ENCODE results near the gene NUP93. TPM values are rescaled to one million over a fixed set of nuclear protein-coding genes. Genes with fewer than 3 reads are reported as not detected.

Gene NUP93
- total and polyA plus RNA-seq, 9 of the 15 experiments (the other 6 are each of a cell fraction or from before 2014, with no cell fraction given), result 92.0 to 162 (median 121) TPM

DNA sequence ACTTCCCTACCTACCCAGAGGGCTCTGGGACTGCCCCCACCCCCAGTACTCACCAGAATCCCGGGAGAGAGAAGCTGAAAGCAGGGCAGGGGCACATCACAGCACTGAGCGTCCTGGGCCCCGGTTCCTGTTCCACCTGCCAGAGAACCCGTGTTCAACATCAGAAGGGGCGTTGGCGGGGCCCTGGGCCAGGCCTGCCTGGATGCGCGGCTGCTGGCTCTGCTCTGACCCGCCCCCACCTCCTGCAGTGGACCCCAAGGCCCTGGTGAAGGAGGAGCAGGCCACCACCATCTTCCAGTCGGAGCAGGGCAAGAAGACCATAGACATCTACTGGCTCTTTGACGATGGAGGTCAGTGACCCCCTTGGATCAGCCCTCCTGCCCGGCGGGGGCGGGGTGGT is 162.8 kb downstream of the NUP93 start:
- Histone ChIP-seq H3K9ac (ENCODE audit: insufficient read depth in 1 of 2, low read depth in 2 of 2, low read length in 2 of 2) (no peak overlapping the region), H3K9me1 (ENCODE audit: control insufficient read depth, insufficient read depth, low read length) (no peaks in the 10 kb centered on the region), H3K36me3 (ENCODE audit: control insufficient read depth, insufficient read depth, low read length) (no peaks in the 10 kb centered on the region), H3K79me2 (ENCODE audit: control insufficient read depth, insufficient read depth, low read length) (no peaks in the 10 kb centered on the region), H2AFZ (ENCODE audit: low read depth, low read length) (no peak overlapping the region), H4K20me1 (replicated peaks; ENCODE audit: control insufficient read depth, insufficient read depth, low read length) (no peaks in the 10 kb centered on the region), H3K27me3 (ENCODE audit: control insufficient read depth in 2 of 2, insufficient read depth in 2 of 2, low read length in 2 of 2) (peaks cover 10 to 50% of the 10 kb centered on the region in 2 experiments; a peak in 3 of 5 replicates), H3K9me3 (replicated peaks; ENCODE audit: control insufficient read depth, insufficient read depth, low read depth, low read length) (no peaks in the 10 kb centered on the region), H3K4me1 (replicated peaks in 1 of 2; ENCODE audit: control insufficient read depth in 2 of 2, insufficient read depth in 2 of 2, low read length in 2 of 2) (peaks cover 0 to 3% of the 10 kb centered on the region in 2 experiments; a peak in 1 of 5 replicates), H3K4me3 (no peak overlapping the region), H3K4me2 (ENCODE audit: insufficient read depth, low read length) (no peak overlapping the region), H3K27ac (ENCODE audit: extremely low read depth, low read depth, low read length) (no peak overlapping the region)
- no TSS peak for BruUV-seq (replicated peaks)
- no peak for ATAC-seq
- TF ChIP-seq ZNF354B (CRISPR knock-in tag; IDR thresholded peaks at IDR 0.05) (no peak), IRF9 (tag; IDR thresholded peaks at IDR 0.05) (no peak), ZNF57 (CRISPR knock-in tag; IDR thresholded peaks at IDR 0.05) (no peak), SMAD3 (CRISPR knock-in tag; conservative IDR thresholded peaks at IDR 0.05) (no peak), CEBPZ (IDR thresholded peaks at IDR 0.05; ENCODE audit: borderline replicate concordance, low read depth, low read length) (no peak)
- ChIA-PET POLR2A (interaction anchor here (0.7 to 1.7 kb wide), 2 partner anchors 39 to 246 kb away, joined by 6 read pairs; no protein-coding TSS in a partner anchor), CTCF (ENCODE audit: low intra/inter-chr PET ratio) (no interaction called here)
- no peak for DNase-seq (ENCODE audit: extremely low read depth in 1 of 4, low spot score in 3 of 4)
- intact Hi-C loops (cut with micrococcal nuclease) (no loop called here), in situ Hi-C loops (cut with MboI) (no loop called here)
- WGBS (ENCODE audit: insufficient coverage, low coverage, missing lambda C conversion rate), result 0% methylated on average over 14 of the region's 14 CpGs
- FAIRE-seq, result no peak

Measured in K562 (cell line).